Measurements from ENCODE around the gene RSBN1. TPM values are rescaled to one million over a fixed set of nuclear protein-coding genes. Genes with fewer than 3 reads are reported as not detected.

RSBN1 gene
- total RNA-seq, 1 donor from 2014 or later: 26.8 TPM

- no peaks in the 10 kb centered on the region for H3K4me1 Mint-ChIP-seq
- TF ChIP-seq CTCF (conservative IDR thresholded peaks at IDR 0.05): no peak
- no peaks in the 10 kb centered on the region for H3K27me3 Mint-ChIP-seq (ENCODE audit: low read depth)
- no peak overlapping the region for H3K4me3 Mint-ChIP-seq
- H3K27ac Mint-ChIP-seq (ENCODE audit: unreplicated experiment): no peak overlapping the region
- no peak for DNase-seq (ENCODE audit: low read depth, low spot score)
- H3K36me3 Mint-ChIP-seq (ENCODE audit: low read depth): peaks cover 8% of the 10 kb centered on the region
- H3K9me3 Mint-ChIP-seq: no peaks in the 10 kb centered on the region
Observed at GRCh38 chr1:113777561-113777960, 34.7 kb downstream of the RSBN1 start.

- H3K4me1 Mint-ChIP-seq: peaks cover 48% of the 10 kb centered on the region
- DNase-seq (ENCODE audit: low read depth, low spot score): no peak
- no peak for TF ChIP-seq CTCF (conservative IDR thresholded peaks at IDR 0.05)
- H3K4me3 Mint-ChIP-seq: no peak overlapping the region
- no peaks in the 10 kb centered on the region for H3K27me3 Mint-ChIP-seq (ENCODE audit: low read depth)
- no peaks in the 10 kb centered on the region for H3K9me3 Mint-ChIP-seq
- peaks cover 3% of the 10 kb centered on the region for H3K36me3 Mint-ChIP-seq (ENCODE audit: low read depth)
- no peak overlapping the region for H3K27ac Mint-ChIP-seq (ENCODE audit: unreplicated experiment)
Observed at GRCh38 chr1:113770031-113770430, 42.2 kb downstream of the RSBN1 start.

GRCh38 chr1:113769601-113769970, 42.7 kb downstream of the RSBN1 start:
- TF ChIP-seq CTCF (conservative IDR thresholded peaks at IDR 0.05): no peak
- Mint-ChIP-seq H3K27ac (ENCODE audit: unreplicated experiment) (no peak overlapping the region), H3K4me3 (no peak overlapping the region), H3K9me3 (no peaks in the 10 kb centered on the region), H3K27me3 (ENCODE audit: low read depth) (no peaks in the 10 kb centered on the region), H3K36me3 (ENCODE audit: low read depth) (peaks cover 3% of the 10 kb centered on the region), H3K4me1 (peaks cover 48% of the 10 kb centered on the region)
- DNase-seq (ENCODE audit: low read depth, low spot score): no peak

GRCh38 chr1:113768916-113769600, 43.2 kb downstream of the RSBN1 start:
- peak overlapping the region; percentile 94 for H3K27ac Mint-ChIP-seq (ENCODE audit: unreplicated experiment)
- no peaks in the 10 kb centered on the region for H3K27me3 Mint-ChIP-seq (ENCODE audit: low read depth)
- peaks cover 3% of the 10 kb centered on the region for H3K36me3 Mint-ChIP-seq (ENCODE audit: low read depth)
- H3K4me1 Mint-ChIP-seq: peaks cover 49% of the 10 kb centered on the region
- no peak for DNase-seq (ENCODE audit: low read depth, low spot score)
- H3K9me3 Mint-ChIP-seq: no peaks in the 10 kb centered on the region
- H3K4me3 Mint-ChIP-seq: peak overlapping the region; percentile 32
- no peak for TF ChIP-seq CTCF (conservative IDR thresholded peaks at IDR 0.05)

GRCh38 chr1:113765306-113766230, 46.7 kb downstream of the RSBN1 start:
- Mint-ChIP-seq H3K27me3 (ENCODE audit: low read depth) (no peaks in the 10 kb centered on the region), H3K27ac (ENCODE audit: unreplicated experiment) (no peak overlapping the region), H3K4me3 (no peak overlapping the region), H3K36me3 (ENCODE audit: low read depth) (peaks cover 3% of the 10 kb centered on the region), H3K4me1 (peaks cover 48% of the 10 kb centered on the region), H3K9me3 (no peaks in the 10 kb centered on the region)
- TF ChIP-seq CTCF (conservative IDR thresholded peaks at IDR 0.05): no peak
- DNase-seq (ENCODE audit: low read depth, low spot score): no peak
